Stimulated activated CD4-positive, alpha-beta T cell treated with anti-CD3 and anti-CD28 coated beads, TNF-alpha, amount 100 ng/mL, for 4 hours (primary cell): Measurements from ENCODE around the gene THUMPD3.

ENCODE experiments used
- DNase-seq, 3 experiments: peaks; one replicate each; pipeline ENCODE4 v3.0.0-alpha.2; 2020; ENCODE audit warnings: low read depth in 3 of 3

THUMPD3 gene

GRCh38 chr3:9361691-9362388, 1.0 kb upstream of the THUMPD3 start:
- no peak for DNase-seq

DNA sequence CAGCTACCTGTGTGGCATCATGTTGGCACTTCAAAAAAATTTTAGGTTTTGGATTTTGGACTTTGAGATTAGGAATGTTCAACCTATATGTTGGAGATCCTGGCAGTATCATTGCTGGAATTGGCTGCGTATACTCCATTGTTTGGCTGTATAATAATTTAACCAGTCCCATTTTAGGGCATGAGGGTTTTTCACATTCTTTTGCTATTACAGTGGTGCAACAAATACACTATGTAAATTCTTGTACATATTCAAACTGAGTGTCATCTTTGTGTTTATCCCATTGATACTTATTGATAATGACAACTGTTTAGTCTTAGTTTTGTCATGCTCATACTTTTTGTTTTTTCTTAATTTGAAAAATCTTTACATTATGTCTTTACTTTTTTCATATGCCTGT, 6.7 kb downstream of the THUMPD3 start:
- DNase-seq = no peak

DNA sequence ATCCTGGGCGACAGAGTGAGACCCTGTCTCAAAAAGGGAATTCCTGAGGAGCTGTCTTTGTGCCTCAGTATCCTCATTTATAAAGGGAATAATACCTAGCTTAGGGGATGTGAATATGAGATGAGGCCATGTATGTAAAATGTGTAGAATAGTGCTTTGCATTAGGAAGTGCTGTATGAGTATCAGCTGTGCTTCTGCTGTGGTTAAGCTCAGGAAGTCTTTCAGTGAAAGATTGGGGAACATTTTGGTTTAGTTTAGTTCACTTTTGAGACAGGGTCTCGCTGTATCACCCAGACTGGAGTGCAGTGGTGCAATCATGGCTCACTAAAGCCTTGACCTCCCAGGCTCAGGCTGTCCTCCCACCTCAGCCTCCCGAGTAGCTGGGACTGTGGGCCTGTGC, 10.6 kb downstream of the THUMPD3 start:
- DNase-seq = no peak

DNA sequence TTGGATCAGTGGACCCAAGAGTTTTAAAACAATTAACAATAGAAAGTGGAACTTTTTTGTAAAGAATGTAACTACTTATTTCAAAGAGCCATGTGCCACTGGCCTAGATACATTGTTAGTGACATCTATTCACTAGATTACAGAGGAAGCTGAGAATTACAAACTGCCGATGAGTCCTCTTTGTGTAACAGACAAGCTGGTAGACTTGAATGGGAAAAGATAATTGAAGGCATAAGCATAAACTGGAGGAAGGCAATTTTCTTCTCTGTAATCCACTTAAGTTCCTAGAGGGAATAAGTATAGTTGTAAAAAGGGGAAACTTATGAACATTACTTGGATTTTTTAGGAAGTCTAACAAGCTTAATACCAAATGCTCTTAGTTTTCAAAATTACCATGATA, 15.1 kb downstream of the THUMPD3 start:
- no peak for DNase-seq

DNA sequence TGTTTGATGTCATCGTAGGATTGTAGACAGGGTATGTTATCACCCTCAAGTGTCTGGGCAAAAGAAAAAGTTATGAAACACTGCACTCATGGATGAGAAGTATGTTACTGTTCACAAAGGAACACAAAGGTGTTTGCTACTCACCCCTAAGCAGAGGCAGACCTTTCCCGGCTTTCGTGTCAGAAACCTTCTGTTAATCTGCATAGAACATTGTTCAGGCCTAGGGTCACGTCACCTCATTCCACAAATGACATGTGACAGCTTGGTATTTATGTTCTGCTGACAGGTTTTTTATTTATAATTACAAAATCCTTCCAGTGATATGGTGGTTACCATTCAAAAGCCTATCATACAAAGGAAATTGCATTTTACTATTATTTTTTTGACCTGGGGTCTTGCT, 16.5 kb downstream of the THUMPD3 start:
- DNase-seq = no peak

DNA sequence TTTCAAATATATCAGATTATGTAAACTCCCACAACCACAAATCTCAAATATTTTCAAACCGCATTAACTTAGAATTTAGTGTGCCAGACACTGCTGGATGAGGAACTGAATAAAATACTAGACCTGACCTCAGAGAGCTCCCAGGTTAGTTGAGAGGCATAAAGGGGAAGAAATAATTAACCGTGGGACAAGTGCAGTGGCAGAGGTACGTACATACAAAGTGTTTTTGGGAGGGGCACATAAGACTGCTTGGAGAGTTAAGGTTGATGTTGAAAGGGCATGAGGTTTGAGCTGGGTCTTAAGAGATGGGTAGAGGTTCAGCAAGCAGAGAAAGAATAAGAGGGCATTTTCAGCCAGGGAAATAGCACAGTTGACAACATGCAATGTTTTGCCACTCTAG, 17.2 kb downstream of the THUMPD3 start:
- DNase-seq = no peak

GRCh38 chr3:9384141-9384828, 21.4 kb downstream of the THUMPD3 start:
- no peak for DNase-seq

DNA sequence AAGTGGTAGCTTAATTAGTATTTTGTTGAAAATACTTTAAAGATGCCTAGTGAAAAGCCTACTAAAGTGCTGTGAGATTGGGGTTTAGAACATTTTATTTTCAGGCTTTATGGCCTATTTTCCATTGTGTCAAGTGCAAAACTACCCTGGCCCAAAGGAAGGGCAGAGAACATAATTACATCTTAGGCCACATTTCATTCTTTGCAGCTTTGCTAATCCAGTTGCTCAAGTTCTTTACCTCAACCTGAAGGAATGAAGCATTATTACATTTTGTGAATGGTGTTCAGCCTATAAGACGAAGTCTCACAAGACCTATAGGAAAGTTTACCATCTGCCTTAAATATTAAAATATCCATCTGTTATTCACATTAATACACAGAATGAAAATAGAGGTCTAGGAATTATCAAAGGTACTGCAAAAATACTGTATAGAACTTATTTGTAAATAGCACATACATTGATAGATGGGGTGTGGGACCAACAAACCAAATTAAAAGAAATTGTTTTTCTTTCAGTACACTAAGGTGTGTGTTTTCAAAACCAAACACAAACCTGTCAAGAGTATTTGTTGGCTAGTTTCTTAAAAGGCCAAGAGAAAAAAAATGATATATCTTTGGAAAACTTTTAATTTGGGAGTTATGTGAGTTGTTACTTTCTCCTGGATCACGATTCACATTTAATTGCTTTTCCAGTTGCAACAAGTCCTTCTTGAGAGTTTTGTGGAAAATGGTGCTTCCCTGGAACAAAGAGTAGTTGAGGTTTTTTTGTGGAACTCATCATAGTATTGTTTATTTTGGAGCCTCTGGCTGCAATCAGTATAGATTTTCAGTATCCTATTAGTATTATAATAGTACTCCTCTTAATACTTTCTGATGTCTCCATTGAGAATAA, 22.6 kb downstream of the THUMPD3 start:
- DNase-seq = no peak

DNA sequence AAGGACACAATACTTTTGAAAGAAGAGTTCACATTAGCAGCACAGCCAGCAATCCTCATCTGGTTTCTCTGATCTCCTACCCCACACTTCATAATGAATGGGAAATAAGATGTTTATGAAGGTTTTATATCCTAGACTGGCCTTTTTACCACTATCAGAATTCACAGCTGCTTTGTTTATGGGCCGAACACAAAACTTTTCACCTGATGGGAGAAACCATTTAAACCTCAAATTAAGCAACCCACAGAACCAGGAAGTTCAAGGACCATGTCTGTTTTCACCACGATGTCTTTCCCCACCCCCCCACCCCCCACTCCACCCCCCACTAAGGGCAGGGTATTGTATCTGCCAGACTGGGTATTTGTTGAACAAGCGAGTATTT, 23.2 kb downstream of the THUMPD3 start:
- no peak for DNase-seq

DNA sequence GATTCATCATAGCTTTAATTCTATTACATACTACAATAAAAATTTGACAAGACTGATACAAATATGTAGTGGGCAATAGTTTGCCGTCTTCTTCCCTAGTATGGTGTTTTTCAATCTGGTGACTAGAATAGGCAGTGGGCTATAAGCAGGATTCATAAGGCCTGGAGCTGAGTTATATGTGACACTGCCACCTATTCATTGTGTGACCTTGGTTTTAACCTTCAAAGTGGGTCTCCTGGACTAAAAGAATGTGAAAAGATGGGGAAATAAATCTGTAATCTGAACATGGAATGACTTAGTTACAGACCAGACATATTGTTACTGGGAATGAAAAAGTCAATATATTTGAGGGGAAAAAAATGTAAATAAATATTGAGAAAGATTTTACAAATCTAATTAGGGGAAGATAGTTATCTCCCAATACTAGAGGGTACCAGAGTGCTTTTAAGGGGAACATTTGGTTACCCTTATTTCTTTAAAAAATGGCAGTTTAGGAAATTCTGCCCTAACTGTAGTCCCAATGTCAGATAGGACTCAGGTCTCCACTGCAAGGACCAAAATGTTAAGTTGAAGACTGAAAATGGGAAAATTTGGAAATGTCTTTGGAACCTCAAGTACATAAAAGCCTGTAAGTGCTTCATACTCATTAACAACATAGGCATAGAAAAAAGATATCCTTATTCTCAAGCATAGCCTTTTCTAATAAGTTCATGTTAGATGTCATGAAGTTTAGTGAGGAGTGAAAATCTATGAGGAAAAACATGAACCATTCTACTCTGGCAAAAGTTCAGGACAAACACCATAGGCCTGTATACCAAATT, 23.9 kb downstream of the THUMPD3 start:
- no peak for DNase-seq

DNA sequence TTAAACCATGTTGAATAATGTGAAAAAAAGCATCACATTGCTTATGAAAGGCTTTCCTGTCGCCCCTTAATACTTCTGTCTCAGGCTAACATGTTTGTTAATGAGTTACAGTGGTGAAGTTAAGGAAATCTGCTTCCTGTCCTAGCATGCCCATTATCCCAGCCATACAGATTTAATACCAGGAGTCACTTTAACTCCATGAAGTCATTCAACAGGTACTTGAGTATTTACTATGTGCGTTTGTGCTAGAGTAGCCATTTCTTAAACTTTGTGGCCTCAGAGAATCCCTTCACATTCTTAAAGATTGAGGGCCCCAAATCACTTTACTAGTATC, 24.4 kb downstream of the THUMPD3 start:
- no peak for DNase-seq

DNA sequence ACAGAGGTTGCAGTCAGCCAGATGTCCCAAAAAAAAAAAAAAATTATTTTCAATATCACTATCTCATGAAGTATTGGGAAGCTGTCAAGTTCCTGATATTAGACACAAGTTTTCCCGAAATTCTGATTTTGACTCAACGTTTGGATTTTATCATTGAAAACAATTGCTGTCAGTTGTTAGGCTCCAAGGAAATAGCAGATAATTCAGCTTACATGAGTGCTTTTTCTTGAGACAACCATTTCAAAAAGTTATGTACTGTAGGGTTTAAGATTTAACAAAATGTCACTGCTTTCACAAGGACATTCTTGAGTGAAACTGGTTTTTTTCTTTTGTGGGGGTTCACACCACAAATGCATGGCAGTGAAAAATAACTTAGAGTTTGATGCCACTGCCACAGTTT, 25.3 kb downstream of the THUMPD3 start:
- no peak for DNase-seq

DNA sequence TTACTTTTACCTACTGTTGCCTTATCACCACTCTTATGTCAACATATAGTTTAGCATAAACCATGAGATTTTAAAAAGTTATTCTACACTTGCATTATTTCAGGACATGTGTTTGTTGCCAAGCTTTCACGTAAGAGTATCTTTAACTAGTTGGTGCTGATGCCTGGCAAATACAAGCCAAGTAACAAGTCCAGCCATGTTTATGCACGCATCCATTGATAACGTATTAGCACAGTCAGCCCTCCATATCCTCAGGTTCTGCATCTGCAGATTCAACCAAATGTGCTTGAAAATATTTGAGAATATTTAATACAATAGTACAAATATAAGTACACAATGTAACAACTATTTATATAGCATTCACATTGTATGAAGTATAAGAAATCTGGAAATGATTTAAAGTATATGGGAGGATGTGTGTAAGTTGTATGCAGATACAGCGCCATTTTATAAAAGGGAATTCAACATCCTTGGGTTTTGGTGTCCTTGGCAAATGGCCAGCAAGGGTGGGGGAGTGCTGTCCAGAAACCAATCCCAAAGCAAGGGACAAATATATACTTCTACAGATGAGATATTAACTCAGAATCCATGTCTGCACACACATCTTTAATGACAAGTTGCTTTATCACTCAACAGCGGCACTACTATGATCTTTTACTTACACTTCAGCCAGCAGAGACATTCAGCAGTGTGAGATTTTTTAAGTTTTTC, 25.9 kb downstream of the THUMPD3 start:
- no peak for DNase-seq

GRCh38 chr3:9390265-9390888, 27.5 kb downstream of the THUMPD3 start:
- no peak for DNase-seq

GRCh38 chr3:9392041-9392440, 29.2 kb downstream of the THUMPD3 start:
- no peak for DNase-seq

DNA sequence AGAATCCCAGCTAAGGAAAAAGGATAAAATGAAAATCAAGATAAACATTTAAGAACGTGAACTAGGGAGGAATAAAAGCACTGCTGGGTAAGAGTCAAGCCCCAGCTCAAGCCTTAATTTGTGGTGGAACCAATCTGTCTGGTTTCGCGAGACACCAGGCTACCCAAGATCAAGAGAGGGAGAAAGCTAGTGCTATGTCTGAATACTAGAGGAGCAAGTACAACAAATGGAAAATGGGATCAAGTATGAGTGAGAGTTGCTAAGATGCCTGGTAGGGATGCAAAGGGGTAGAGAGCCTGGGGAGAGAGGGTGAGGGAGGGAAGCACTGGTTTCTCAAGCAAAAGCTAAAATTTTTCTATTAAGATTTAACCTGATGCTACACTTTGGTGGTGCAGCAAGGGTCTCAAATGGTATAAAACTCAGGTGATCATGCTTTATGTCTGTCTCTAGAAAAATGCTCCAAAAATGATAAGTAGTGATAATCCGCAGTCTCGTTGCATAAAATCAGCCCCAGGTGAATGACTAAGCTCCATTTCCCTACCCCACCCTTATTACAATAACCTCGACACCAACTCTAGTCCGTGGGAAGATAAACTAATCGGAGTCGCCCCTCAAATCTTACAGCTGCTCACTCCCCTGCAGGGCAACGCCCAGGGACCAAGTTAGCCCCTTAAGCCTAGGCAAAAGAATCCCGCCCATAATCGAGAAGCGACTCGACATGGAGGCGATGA, 32.9 kb downstream of the THUMPD3 start:
- DNase-seq = no peak

GRCh38 chr3:9396301-9396631, 33.4 kb downstream of the THUMPD3 start:
- DNase-seq = peak in 1 of 3 experiments; percentile 59

- DNase-seq = peak; percentile 95 to 98 (median 97)
These were observed 33.9 kb downstream of the THUMPD3 start for GRCh38 chr3:9396632-9397331.

DNA sequence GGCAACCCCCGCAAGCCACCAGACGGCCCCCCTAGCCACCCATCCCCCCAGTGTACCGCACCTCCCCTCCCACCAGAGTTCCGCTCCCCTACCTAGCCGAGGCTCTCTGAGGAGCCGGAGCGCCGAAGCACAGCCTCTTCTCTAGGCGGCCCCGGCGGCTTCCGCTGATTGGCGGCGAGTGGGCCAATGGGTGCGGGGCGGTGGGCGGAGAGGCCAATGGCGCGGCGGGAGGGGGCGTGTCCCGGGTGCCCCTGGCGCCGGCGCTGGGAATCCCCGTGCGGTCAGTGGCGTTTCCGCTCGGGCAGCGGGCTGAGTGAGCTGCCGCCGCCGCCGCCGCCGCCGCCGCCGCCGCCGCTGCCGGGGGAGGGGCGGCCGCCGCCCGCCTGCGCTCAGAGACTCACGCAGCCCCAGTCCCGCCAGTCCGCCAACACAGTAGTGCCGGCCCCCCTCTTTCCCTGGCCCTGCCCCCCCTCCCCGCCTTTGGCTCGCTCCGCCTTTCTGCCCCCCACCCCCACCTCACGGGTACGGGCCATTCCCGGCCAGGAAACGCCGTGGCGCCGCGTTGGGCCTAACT, 34.6 kb downstream of the THUMPD3 start, which contains the start of gene SETD5:
TSS of gene SETD5 (plus strand) at position 284 of the 574 bp plus-strand sequence. CDS start 31,324 bp downstream, outside the sequence.
- DNase-seq = peak; percentile 99 to 100 (median 99)
